ENCODE results near the gene FAM234B. TPM values are rescaled to one million over a fixed set of nuclear protein-coding genes. Genes with fewer than 3 reads are reported as not detected.

The FAM234B gene
- total and polyA plus RNA-seq, 7 donors, result 0.89 to 4.0 (median 2.1) TPM

DNA sequence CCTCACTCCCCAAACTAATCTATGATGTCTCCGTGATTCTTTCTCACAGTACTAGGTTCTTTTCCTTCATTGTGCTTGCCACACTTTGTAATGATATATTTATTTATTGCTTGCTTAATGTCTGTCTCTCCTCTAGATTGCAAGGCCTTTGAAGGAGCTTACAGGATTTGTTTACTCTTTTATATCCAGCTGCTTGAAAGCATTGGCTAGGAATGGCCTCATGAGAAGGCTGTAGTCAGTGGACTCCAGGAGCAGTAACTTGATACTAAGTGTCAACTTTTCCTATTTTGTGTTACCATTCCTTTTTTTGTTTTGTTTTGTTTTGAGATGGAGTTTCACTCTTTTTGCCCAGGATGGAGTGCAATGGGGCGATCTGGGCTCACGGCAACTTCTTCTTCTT is 7.3 kb upstream of the FAM234B start:
- DNase-seq (no peak), ATAC-seq (no peak)
- Histone ChIP-seq H3K9me3 (no peaks in the 10 kb centered on the region), H3K4me3 (no peak overlapping the region), H3K27me3 (ENCODE audit: insufficient read depth in 3 of 3, low read length in 2 of 3) (no peaks in the 10 kb centered on the region), H3K36me3 (ENCODE audit: insufficient read depth in 1 of 2, low read depth in 1 of 2) (no peaks in the 10 kb centered on the region), H3K4me1 (no peaks in the 10 kb centered on the region), H3K27ac (no peak overlapping the region)
- 89 to 98% (median 91%) methylated on average over 3 of the region's 3 CpGs for WGBS, 3 donors
- intact Hi-C loops (cut with DNase I), result no loop called here
- TF ChIP-seq, protein P1, sequence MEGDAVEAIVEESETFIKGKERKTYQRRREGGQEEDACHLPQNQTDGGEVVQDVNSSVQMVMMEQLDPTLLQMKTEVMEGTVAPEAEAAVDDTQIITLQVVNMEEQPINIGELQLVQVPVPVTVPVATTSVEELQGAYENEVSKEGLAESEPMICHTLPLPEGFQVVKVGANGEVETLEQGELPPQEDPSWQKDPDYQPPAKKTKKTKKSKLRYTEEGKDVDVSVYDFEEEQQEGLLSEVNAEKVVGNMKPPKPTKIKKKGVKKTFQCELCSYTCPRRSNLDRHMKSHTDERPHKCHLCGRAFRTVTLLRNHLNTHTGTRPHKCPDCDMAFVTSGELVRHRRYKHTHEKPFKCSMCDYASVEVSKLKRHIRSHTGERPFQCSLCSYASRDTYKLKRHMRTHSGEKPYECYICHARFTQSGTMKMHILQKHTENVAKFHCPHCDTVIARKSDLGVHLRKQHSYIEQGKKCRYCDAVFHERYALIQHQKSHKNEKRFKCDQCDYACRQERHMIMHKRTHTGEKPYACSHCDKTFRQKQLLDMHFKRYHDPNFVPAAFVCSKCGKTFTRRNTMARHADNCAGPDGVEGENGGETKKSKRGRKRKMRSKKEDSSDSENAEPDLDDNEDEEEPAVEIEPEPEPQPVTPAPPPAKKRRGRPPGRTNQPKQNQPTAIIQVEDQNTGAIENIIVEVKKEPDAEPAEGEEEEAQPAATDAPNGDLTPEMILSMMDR (IDR thresholded peaks at IDR 0.05), result no peak

DNA sequence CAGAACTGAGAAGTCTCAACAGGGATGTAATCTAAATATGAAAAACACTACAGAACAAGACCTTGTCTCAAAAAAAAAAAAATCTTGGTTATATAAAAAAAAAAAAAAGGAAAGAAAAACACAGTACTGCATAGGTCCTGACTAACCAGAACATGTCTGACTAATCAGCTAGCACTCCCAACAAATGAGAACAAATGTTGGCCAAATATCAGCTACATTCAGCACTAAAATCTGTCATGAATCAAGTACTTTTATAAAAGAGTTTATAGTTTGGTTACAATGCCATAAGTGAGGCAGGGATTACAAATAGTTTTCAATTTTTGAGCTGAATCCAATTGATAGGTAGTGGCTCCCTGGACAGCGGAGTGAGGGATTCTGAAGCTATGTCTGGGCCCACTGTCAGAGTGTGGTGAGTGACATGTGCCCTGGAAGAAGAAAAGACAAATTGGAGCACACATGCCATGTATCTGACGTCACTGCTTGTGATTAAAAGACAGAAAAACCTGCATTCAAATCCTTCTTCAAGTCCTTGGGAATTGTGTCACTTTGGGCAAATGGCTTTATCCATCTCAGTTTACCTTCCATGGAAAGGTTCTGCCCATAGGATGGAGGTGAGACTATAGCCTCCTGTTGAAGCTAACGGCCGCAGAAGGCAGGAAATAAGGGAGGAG is 5.6 kb upstream of the FAM234B start:
- Histone ChIP-seq H3K4me3 (no peak overlapping the region), H3K9me3 (no peaks in the 10 kb centered on the region), H3K27ac (no peak overlapping the region), H3K4me1 (no peaks in the 10 kb centered on the region), H3K36me3 (ENCODE audit: insufficient read depth in 1 of 2, low read depth in 1 of 2) (no peaks in the 10 kb centered on the region), H3K27me3 (ENCODE audit: insufficient read depth in 3 of 3, low read length in 2 of 3) (no peaks in the 10 kb centered on the region)
- no peak for DNase-seq
- ATAC-seq, result no peak
- WGBS, 3 donors, result 85 to 87% (median 86%) methylated on average over 4 of the region's 4 CpGs
- intact Hi-C loops (cut with DNase I), result no loop called here
- TF ChIP-seq, protein P1 (IDR thresholded peaks at IDR 0.05), result no peak

DNA sequence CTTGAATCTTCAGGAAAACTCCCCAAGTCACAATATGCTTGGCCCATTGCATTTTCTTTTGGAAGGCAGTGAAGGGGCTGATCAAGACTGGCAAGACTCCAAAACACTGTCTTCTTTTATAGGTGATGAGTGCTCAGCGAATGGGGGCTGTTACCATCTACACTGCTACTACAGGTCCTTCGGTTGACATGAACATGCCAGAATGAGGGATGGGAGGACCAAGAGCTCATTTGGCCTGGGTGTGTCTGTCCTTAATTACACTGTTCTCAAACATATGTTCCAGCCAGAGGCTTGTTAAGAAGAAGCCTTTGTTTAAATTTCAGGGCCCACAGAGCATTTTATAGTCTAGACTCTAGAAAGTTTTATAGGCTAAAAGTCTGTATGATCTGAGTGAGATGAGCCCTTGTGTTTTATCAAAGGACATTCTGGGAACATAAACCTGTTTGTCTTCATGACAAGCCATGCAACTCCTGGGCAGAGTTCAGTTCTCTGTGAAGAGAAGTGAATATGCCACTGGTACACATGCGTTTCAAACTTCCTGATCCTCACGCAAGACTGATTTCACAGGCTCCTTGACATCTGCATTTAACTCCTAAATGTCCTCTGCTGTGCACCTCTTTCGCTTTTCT is 4.7 kb upstream of the FAM234B start:
- no peaks in the 10 kb centered on the region for H3K9me3 ChIP-seq
- DNase-seq (no peak), ATAC-seq (no peak)
- 58 to 61% (median 59%) methylated on average over 5 of the region's 5 CpGs for WGBS, 3 donors
- H3K4me1 ChIP-seq, result no peaks in the 10 kb centered on the region
- no peak overlapping the region for H3K4me3 ChIP-seq
- H3K36me3 ChIP-seq (ENCODE audit: insufficient read depth in 1 of 2, low read depth in 1 of 2), result no peaks in the 10 kb centered on the region
- TF ChIP-seq, protein P1 (IDR thresholded peaks at IDR 0.05), result no peak
- intact Hi-C loops (cut with DNase I), result no loop called here
- no peak overlapping the region for H3K27ac ChIP-seq
- no peaks in the 10 kb centered on the region for H3K27me3 ChIP-seq (ENCODE audit: insufficient read depth in 3 of 3, low read length in 2 of 3)

DNA sequence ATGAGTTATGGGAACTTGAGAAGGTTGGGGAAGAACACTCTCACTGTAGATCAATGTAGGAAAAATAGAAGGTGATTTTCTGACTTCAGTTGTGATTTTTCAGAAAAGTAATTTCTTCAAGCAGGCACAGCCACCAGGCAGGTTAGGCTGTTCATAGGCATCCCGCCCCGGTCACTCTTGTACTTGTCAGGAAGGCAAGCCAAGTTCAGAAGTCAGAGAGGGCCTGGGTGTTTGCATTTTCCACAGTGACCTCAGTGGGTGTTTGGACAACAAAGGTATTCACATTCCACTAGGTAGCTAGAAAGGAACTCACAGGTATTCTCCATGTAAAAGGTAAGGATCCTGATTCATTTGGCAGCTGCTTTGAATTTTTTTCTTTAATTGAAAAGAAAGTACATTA is 3.0 kb upstream of the FAM234B start:
- WGBS, 3 donors, result 87 to 97% (median 96%) methylated on average over 2 of the region's 2 CpGs

More for the DNA sequence above, 3.0 kb upstream of the FAM234B start:
- Histone ChIP-seq H3K27ac (no peak overlapping the region), H3K27me3 (ENCODE audit: insufficient read depth in 3 of 3, low read length in 2 of 3) (no peaks in the 10 kb centered on the region), H3K4me3 (no peak overlapping the region), H3K36me3 (ENCODE audit: insufficient read depth in 1 of 2, low read depth in 1 of 2) (no peaks in the 10 kb centered on the region), H3K4me1 (peaks cover 3% of the 10 kb centered on the region), H3K9me3 (no peaks in the 10 kb centered on the region)
- intact Hi-C loops (cut with DNase I), result loop anchor here (5.0 to 10.0 kb wide), 2 partner anchors 39 to 126 kb away; partner anchors contain the start of gene HEBP1 (in 2 of the 2)
- DNase-seq (no peak), ATAC-seq (no peak)
- TF ChIP-seq, protein P1 (IDR thresholded peaks at IDR 0.05), result no peak
